HepG2 (cell line): ENCODE measurements around the gene SCUBE2. TPM values are rescaled to one million over a fixed set of nuclear protein-coding genes. Genes with fewer than 3 reads are reported as not detected.

Source experiments
- ATAC-seq: fragments of 200-7000 bp; cut with Tn5 transposase; 3 replicates; pipeline ENCODE4 v1.9.1; 2020; ENCODE audit warnings: mild to moderate bottlenecking, moderate library complexity
- BruUV-seq: library from RNA; stranded (reverse); fragments of 400-500 nt; replicated peaks from 2 replicates; lab custom pipeline; 2021; lab: Mats Ljungman, UMichigan
- CTCF ChIA-PET: fragments of 300-600 bp; formaldehyde crosslinking; extraction: SDS; loops from one replicate; lab custom pipeline; 2021; ENCODE audit warnings: low total read pairs, inconsistent platforms, low intra/inter-chr PET ratio; lab: Yijun Ruan, JAX
- POLR2A ChIA-PET: fragments of 350-600 bp; sonication (Branson Sonifier 250); formaldehyde crosslinking; loops from one replicate; lab custom pipeline; 2020; ENCODE audit warnings: antibody characterized with exemption, inconsistent platforms; lab: Yijun Ruan, JAX
- DNase-seq: peaks from one replicate; pipeline ENCODE4 v3.0.0-alpha.2; 2015; ENCODE audit warnings: low spot score
- FAIRE-seq: peaks from 3 replicates; lab custom pipeline; 2011; peaks lifted over from hg19 to GRCh38; lab: Jason Lieb, UNC
- H2AFZ ChIP-seq: one replicate; pipeline ENCODE4 v1.6.1; 2011; ENCODE audit warnings: low read length, inconsistent platforms
- H3K27ac ChIP-seq: fragments of 300-600 bp; 3 replicates; pipeline ENCODE4 v1.8.0; 2011; ENCODE audit warnings: mixed run types, mild to moderate bottlenecking, mixed read lengths, low read length, inconsistent platforms; ENCODE audit not compliant: insufficient read depth; ENCODE audit errors: extremely low read length
- H3K27me3 ChIP-seq, 2 experiments: fragments of 200-600 bp in 1 of 2; 2 replicates in 1 of 2; 3 replicates in 1 of 2; pipeline versions ENCODE4 v1.6.0 to v1.8.0; 2011; ENCODE audit warnings: low read length in 2 of 2, mild to moderate bottlenecking in 2 of 2, moderate library complexity in 2 of 2, inconsistent platforms in 1 of 2; ENCODE audit not compliant: insufficient read depth in 2 of 2, control insufficient read depth in 1 of 2
- H3K36me3 ChIP-seq, 2 experiments: fragments of 200-600 bp in 1 of 2; replicated peaks in 1 of 2; 2 replicates in 1 of 2; 3 replicates in 1 of 2; pipeline versions ENCODE4 v1.5.1 to v1.8.0; 2011; ENCODE audit warnings: low read length in 2 of 2, inconsistent platforms in 1 of 2; ENCODE audit not compliant: insufficient read depth in 2 of 2, control insufficient read depth in 1 of 2
- H3K4me1 ChIP-seq: 2 replicates; pipeline ENCODE4 v1.5.1; 2012; ENCODE audit warnings: low read length, inconsistent platforms; ENCODE audit not compliant: insufficient read depth
- H3K4me2 ChIP-seq: 2 replicates; pipeline ENCODE4 v1.6.0; 2011; ENCODE audit warnings: low read depth, low read length, inconsistent platforms
- H3K4me3 ChIP-seq, 3 experiments: fragments of 200-600 bp in 1 of 3; sonication (generic), shearing (Covaris generic) in 1 of 3; replicated peaks in 1 of 3; 2 replicates each; pipeline ENCODE4 v1.5.1; 2011 to 2016; ENCODE audit warnings: low read length in 3 of 3, inconsistent platforms in 2 of 3, low read depth in 2 of 3, mild to moderate bottlenecking in 2 of 3, control low read depth in 1 of 3, mixed read lengths in 1 of 3; ENCODE audit not compliant: insufficient read depth in 1 of 3
- H3K79me2 ChIP-seq: one replicate; pipeline ENCODE4 v1.6.1; 2011; ENCODE audit warnings: low read length, inconsistent platforms; ENCODE audit not compliant: insufficient read depth
- H3K9ac ChIP-seq: 2 replicates; pipeline ENCODE4 v1.6.0; 2011; ENCODE audit warnings: mild to moderate bottlenecking, low read depth, low read length, inconsistent platforms; ENCODE audit not compliant: insufficient read depth
- H3K9me3 ChIP-seq: 2 replicates; pipeline ENCODE4 v1.5.1; 2012; ENCODE audit warnings: mild to moderate bottlenecking, low read length
- H4K20me1 ChIP-seq: 2 replicates; pipeline ENCODE4 v1.6.0; 2011; ENCODE audit warnings: inconsistent platforms, mild to moderate bottlenecking, low read length, moderate library complexity; ENCODE audit not compliant: insufficient read depth
- ARID5B ChIP-seq: IDR thresholded peaks from 2 replicates; pipeline ENCODE4 v1.4.0; 2020; ENCODE audit warnings: mild to moderate bottlenecking, missing genetic modification reagents
- EED ChIP-seq: sonication (generic); formaldehyde crosslinking; IDR thresholded peaks from 2 replicates; pipeline ENCODE4 v1.5.0; 2020; ENCODE audit warnings: mild to moderate bottlenecking, missing genetic modification reagents
- KDM1A ChIP-seq: IDR thresholded peaks from 2 replicates; pipeline ENCODE4 v1.6.1; 2016; ENCODE audit warnings: missing compliant biosample characterization
- MED1 ChIP-seq: sonication (generic); formaldehyde crosslinking; IDR thresholded peaks from 2 replicates; pipeline ENCODE4 v1.4.0; 2020; ENCODE audit warnings: missing genetic modification reagents
- NCOA1 ChIP-seq: sonication (generic); formaldehyde crosslinking; IDR thresholded peaks from 2 replicates; pipeline ENCODE4 v1.9.0; 2021; ENCODE audit warnings: missing genetic modification reagents
- NCOA2 ChIP-seq: sonication (generic); formaldehyde crosslinking; IDR thresholded peaks from 2 replicates; pipeline ENCODE4 v1.8.0; 2022; ENCODE audit warnings: inconsistent platforms
- SATB2 ChIP-seq: sonication (generic); formaldehyde crosslinking; IDR thresholded peaks from 2 replicates; pipeline ENCODE4 v1.5.0; 2020; ENCODE audit warnings: missing genetic modification reagents
- WIZ ChIP-seq: sonication (generic); formaldehyde crosslinking; IDR thresholded peaks from 2 replicates; pipeline ENCODE4 v1.5.1; 2020; ENCODE audit warnings: mild to moderate bottlenecking, missing genetic modification reagents
- XRCC5 ChIP-seq: fragments of 200-400 bp; formaldehyde crosslinking; optimal IDR thresholded peaks from 2 replicates; pipeline ENCODE3; 2017; ENCODE audit warnings: mild to moderate bottlenecking, low read length
- ZNF225 ChIP-seq: sonication (generic); formaldehyde crosslinking; IDR thresholded peaks from 2 replicates; pipeline ENCODE4 v1.4.0; 2020; ENCODE audit warnings: mild to moderate bottlenecking, missing genetic modification reagents
- ZNF746 ChIP-seq: sonication (generic); formaldehyde crosslinking; IDR thresholded peaks from 2 replicates; pipeline ENCODE4 v1.8.0; 2022; ENCODE audit warnings: mild to moderate bottlenecking, missing genetic modification reagents
- whole genome bisulfite sequencing: methylation state at CpG from one replicate; pipeline ENCODE4 v1.1.6; 2017; ENCODE audit warnings: low lambda C conversion rate; 5-methylcytosine and 5-hydroxymethylcytosine counted together
- in situ Hi-C: cut with HindIII; loops from 2 replicates; pipeline ENCODE4 v1.10.0; 2017; ENCODE audit warnings: low pct_unique_long_range_greater_than_20kb; ENCODE audit not compliant: extremely low pct_ligation_motif_present
- intact Hi-C: fragments of 100-400 bp; cut with micrococcal nuclease; formaldehyde crosslinking; loops from one replicate; pipeline ENCODE4 v1.10.0; 2022; ENCODE audit not compliant: unreplicated experiment
- polyA plus RNA-seq, 8 experiments: library from polyadenylated mRNA; depleted of rRNA in 3 of 8; stranded (reverse) in 7 of 8; unstranded in 1 of 8; fragments of >200 nt; fragmentation: Illumina TruSeq in 4 of 8; extraction: Trizol in 4 of 8; gene quantifications; 2 replicates each; pipeline versions ENCODE4 v1.2.1 to v1.2.3, GENCODE V29; 2011 to 2016; ENCODE audit warnings: low read depth in 4 of 8, missing spikeins in 1 of 8, mixed read lengths in 1 of 8; ENCODE audit not compliant: insufficient read depth in 1 of 8
- total RNA-seq, 5 experiments: library from RNA; depleted of rRNA; stranded (reverse); fragments of >200 nt; fragmentation: Illumina TruSeq; extraction: Trizol; gene quantifications; 2 replicates each; pipeline ENCODE4 v1.2.3, GENCODE V29; 2016; ENCODE audit warnings: low read depth in 1 of 5

The SCUBE2 gene
- total and polyA plus RNA-seq, 2 of the 13 experiments (the other 11 are each of a cell fraction or from before 2014, with no cell fraction given) = 0.09 TPM; not detected in 1

- CTCF ChIA-PET = no interaction called here
- intact Hi-C loops = loop anchor here (10.0 kb wide), 1 partner anchor 85 kb away; no protein-coding TSS in a partner anchor
These were observed 8.2 kb upstream of the SCUBE2 start for GRCh38 chr11:9099617-9100016.

More at GRCh38 chr11:9099617-9100016, 8.2 kb upstream of the SCUBE2 start:
- no peak for TF ChIP-seq KDM1A (CRISPR knock-in tag)
- TF ChIP-seq XRCC5 = no peak
- TF ChIP-seq ARID5B (CRISPR knock-in tag) = no peak
- TF ChIP-seq WIZ = no peak
- no peak for TF ChIP-seq ZNF225
- TF ChIP-seq SATB2 (CRISPR knock-in tag) = no peak
- TF ChIP-seq ZNF746 (CRISPR knock-in tag) = no peak
- TF ChIP-seq NCOA1 (CRISPR knock-in tag) = no peak
- TF ChIP-seq EED (CRISPR knock-in tag) = no peak
- TF ChIP-seq MED1 (CRISPR knock-in tag) = no peak
- TF ChIP-seq NCOA2 (CRISPR knock-in tag) = no peak
- 55% methylated on average over 4 of the region's 4 CpGs for WGBS
- H4K20me1 ChIP-seq = no peaks in the 10 kb centered on the region
- no peak overlapping the region for H3K4me3 ChIP-seq
- H3K4me1 ChIP-seq = peaks cover 17% of the 10 kb centered on the region
- H3K4me2 ChIP-seq = no peak overlapping the region
- no peak overlapping the region for H3K27ac ChIP-seq
- in situ Hi-C loops = no loop called here
- H2AFZ ChIP-seq = no peak overlapping the region
- no peak overlapping the region for H3K9ac ChIP-seq
- DNase-seq = no peak
- POLR2A ChIA-PET = no interaction called here
- H3K36me3 ChIP-seq = no peaks in the 10 kb centered on the region
- peaks cover 0 to 11% of the 10 kb centered on the region in 2 experiments; a peak in 2 of 5 replicates for H3K27me3 ChIP-seq
- no peaks in the 10 kb centered on the region for H3K79me2 ChIP-seq
- no TSS peak for BruUV-seq
- no peaks in the 10 kb centered on the region for H3K9me3 ChIP-seq
- no peak for ATAC-seq
- FAIRE-seq = no peak
